ENCODE measurements around the gene RECK. TPM values are rescaled to one million over a fixed set of nuclear protein-coding genes. Genes with fewer than 3 reads are reported as not detected.
"Not testable (repeated sequence)": the region's sequence is repeated elsewhere in the genome, so short reads cannot be mapped to it uniquely, and the experiment has no call there.

Gene RECK
- total RNA-seq, 1 donor from 2014 or later, result 9.8 TPM

DNA sequence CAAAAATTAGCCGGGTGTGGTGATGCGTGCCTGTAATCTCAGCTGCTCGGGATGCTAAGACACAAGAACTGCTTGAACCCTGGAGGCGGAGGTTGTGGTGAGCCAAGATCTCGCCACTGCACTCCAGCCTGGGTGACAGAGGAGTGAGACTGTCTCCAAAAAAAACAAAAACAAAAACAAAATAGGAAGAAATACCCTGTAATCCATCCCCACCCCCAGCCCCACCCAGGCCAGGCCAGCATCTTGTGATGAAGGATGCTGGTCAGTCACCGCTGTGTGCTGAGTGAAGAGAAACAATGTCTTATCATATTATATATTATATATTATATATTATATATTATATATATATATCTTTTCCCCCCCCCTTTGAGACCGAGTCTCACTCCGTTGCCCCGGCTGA, 117.0 kb downstream of the RECK start:
- no peak for DNase-seq (ENCODE audit: low read depth)

DNA sequence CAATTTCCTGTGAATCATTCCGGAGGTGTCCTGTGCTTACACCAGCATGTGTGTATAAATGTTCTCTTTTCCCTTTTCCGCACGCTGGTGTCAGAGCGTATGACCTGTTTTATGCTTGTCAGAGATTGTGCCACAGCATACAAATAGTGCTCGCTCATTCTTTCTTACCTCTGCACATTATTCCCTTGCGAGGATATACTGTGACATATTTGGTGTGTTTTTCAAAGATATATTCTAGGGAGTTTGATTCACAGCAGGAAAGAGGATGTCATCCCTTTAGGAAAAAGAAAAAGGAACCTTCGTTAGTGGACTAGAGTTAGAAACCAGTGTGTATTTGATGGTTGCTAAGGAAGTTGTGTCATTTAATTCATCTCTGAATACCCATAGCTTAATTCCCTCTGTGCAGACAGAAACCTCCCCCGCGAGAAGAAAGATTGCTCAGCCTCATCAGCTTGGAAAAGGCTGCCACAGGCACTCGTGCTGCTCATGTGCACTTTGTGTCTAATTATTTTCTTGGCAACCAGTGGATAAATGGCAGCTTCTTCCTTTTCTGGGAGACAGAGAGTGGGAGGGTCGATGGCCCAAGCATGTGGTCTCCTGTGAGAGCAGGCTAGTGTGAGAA, 117.7 kb downstream of the RECK start:
- DNase-seq (ENCODE audit: low read depth), result peak; percentile 47

DNA sequence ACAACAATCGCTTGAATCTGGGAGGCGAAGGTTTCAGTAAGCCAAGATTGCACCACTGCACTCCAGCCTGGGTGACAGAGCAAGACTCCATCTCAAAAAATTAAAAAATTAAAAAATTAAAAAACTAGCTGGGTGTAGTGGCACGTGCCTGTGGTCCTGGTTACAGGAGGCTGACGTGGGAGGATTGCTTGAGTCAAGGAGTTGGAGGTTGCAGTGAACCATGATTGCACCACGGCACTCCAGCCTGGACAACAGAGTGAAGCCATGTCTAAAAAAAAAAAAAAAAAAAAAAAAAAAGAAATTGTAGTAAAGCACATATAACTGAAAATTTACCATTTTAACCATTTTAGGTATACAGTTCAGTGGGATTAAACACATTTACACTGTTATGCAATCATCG, 119.4 kb downstream of the RECK start:
- no peak for DNase-seq (ENCODE audit: low read depth)

DNA sequence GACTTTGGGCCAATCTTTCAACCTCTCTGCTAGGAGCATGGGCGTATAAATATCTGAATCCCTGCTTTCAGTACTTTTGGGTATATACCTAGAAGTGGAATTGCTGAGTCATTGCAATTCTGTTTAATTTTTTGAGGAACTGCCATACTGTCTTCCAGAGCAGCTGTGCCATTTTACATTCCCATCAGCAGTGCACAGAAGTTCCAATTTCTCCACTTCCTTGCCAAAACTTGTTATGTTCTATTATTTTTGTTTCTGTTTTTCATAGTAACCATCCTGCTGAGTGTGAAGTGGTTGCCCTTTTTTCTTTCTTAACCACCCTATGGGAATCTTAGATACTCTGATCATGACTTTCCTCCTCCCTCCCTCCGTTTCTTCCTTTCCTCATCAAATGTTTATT, 121.4 kb downstream of the RECK start:
- peak; percentile 50 for DNase-seq (ENCODE audit: low read depth)

DNA sequence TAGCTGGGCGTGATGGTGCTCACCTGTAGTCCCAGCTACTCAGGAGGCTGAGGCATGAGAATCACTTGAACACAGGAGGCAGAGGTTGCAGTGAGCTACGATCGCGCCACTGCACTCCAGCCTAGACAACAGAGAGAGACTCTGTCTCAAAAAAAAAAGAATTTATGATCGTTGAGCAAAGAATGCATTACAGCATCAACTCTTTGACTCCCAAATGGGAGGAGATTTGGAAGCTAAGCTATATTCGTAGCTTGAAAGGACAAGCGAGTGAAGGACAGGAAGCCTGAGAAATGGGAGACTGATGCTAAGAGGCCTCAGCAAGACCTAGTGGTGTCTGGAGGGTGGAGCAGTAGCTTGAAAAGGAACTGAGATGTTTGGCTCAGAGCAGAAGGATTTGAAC, 122.2 kb downstream of the RECK start:
- no peak for DNase-seq (ENCODE audit: low read depth)

DNA sequence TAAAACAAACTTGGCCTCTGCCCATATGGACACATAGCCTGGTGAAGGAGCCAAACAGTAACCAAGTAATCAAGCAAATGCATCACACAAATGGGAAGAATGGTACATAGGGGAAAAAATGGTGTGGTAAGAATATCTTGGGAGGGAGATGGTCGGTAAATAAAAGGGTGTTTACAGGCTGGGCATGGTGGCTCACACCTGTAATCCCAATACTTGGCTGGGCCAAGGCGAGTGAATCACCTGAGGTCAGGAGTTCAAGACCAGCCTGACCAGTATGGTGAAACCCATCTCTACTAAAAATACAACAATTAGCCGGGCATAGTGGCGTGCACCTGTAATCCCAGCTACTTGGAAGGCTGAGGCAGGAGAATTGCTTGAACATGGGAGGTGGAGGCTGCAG, 122.8 kb downstream of the RECK start:
- not testable (repeated sequence) for DNase-seq (ENCODE audit: low read depth)

DNA sequence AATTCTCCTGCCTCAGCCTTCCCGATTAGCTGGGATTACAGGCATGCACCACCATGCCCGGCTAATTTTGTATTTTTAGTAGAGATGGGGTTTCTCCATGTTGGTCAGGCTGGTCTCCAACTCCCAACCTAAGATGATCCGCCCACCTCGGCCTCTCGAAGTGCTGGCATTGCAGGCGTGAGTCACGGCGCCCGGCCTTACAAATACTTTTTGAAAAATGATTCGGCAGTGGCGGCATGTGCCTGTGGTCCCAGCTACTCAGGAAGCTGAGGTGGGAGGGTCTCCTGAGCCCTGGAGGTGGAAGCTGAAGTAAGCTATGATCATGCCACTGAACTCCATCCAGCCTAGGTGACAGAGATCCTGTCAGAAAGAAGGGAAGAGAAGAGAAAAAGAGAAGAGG, 123.4 kb downstream of the RECK start:
- not testable (repeated sequence) for DNase-seq (ENCODE audit: low read depth)

DNA sequence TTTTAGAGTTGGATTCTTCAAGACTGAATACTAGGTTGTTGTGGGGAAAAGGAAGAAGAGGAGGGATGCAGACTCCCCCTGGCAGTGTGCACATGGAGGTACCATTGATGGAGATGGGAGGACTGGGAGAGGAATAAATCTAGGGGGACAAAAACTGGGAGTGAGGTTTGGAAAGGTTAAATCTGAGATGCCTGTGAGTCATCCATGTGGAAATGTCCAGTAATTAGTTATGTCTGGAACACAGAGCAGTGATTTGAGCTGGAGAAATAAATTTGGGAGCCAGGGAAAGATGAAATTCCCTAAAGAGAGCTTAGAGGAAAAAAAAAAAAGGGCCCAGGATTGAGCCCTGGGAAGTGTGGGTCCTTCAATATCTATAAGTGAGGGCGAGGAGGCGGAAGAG, 124.5 kb downstream of the RECK start:
- no peak for DNase-seq (ENCODE audit: low read depth)

DNA sequence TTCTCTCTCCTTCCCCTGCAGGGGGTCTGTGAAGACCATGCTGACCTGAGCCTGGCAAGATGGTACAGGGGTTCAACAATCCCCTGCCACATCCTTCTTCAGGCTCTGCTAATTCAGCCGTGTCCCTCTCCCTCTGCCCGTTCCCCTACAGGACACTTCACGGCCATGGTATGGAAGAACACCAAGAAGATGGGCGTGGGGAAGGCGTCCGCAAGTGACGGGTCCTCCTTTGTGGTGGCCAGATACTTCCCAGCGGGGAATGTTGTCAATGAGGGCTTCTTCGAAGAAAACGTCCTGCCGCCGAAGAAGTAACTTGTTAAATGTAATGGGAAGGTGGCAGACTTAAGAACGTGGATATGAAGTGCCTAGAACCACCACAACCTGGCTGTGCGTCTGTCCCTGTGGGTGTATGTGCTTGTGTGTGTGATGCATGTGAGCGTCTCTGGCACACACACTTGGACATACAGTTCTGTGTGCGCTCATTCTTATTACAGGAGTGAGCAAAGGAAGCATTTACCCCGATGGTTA, 125.6 kb downstream of the RECK start:
- DNase-seq (ENCODE audit: low read depth), result no peak

DNA sequence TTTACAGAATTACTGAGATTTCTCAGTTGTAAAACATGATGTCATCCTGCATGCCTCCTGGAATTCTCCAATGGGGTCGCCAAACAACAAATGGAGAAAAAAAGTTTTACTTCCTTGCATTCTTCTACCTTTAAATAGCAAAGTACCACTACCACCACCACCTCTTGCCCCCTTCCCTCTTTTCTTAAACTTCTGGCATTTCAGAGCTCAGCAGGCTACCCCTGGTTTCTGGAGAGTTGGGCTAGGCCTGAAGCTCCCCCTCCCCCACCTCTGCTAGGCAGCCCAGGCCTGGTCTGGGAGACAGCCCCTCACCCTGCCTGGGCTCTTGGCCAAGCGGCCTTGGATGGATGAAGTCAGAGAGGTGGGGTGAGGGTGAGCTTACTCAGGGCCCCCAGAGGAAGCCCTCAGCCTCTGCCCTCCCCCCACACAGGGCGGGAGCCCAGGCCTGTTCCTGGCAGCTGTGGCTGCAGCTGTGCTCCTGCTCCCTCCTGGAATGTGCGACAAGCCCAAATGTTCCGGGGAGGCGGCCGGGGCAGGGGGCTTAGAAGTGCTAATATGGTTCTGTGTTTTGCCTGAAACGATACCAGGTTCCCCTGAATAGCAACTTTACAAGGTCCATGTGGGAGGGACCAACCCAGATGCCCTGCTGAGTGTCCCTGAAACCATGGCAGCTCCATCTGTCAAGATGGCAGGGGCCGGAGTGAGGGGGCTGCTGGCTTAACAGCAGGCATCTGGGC, 126.5 kb downstream of the RECK start:
- peak; percentile 89 for DNase-seq (ENCODE audit: low read depth)

DNA sequence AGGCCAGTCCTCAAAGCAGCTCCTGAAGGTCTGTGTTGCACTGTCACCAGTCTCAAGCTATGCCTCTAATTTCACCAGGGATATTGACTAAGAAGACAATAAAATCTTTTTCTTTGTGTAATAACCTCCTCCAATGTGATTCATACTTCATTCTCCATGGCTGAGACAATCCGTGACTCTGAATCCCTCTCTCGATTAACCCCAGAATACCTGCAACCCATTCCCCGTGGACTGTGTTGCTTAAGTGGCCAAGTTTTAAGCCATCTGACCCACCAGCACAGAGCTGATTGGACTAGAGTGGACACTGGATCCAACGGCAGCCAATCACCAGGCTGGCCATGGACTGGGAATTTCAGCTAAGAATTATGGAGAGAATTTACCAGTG, 127.1 kb downstream of the RECK start:
- DNase-seq (ENCODE audit: low read depth), result peak; percentile 61

DNA sequence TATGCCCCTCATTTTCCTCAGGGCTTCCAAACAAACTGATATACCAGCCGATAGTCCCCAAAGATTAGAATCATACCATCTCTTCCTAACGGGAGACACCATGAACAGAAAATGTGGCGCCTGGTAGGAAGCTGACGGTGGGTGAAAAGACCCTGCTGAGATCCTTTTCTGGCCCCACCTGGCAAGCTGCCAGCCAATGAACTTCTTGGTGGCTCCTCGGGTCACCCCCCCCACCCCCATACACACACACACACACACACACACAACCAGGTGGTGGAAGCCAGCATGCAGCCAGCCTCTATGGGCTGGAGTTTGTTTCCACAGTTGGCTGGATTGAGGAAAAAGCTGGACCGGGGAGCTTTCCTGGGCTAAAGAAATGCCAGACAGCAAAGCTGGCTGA, 127.7 kb downstream of the RECK start:
- DNase-seq (ENCODE audit: low read depth), result no peak

DNA sequence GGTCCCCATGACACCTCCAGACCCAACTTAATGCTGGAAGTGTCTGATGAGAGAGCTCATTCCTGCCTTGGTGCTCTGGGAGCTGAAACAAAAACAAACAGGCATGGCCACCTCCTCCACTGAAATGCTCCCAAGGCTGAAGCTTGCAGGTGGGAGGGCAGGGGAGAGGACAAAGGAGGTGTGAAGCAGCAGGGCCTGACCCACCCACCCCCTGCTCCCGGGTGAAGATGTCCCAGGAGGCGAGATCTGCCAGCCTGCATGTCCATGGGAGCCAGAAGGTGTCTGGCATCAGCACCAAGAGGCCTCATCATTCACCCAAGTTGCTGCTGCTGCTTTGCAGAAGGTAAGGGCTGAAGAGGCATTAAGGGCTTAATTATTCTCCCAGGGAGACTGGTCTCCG, 128.3 kb downstream of the RECK start:
- no peak for DNase-seq (ENCODE audit: low read depth)

DNA sequence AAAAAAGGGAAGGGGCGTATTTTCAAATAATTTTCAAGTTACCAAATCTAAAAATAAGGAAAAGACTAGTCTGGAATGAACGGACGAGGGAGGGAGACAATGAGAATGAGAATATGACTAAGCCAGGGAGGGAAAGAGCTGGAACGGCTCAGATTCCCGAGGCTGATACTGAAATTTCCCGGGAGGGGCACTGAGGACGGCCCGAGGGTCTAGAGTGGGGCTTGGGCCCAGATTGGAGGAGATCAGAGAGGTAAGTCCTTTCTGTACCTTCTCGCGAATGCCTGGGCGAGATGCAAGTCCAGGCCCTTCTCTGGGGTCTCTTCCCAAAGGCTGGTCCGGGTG, 129.1 kb downstream of the RECK start:
- DNase-seq (ENCODE audit: low read depth), result peak; percentile 62

DNA sequence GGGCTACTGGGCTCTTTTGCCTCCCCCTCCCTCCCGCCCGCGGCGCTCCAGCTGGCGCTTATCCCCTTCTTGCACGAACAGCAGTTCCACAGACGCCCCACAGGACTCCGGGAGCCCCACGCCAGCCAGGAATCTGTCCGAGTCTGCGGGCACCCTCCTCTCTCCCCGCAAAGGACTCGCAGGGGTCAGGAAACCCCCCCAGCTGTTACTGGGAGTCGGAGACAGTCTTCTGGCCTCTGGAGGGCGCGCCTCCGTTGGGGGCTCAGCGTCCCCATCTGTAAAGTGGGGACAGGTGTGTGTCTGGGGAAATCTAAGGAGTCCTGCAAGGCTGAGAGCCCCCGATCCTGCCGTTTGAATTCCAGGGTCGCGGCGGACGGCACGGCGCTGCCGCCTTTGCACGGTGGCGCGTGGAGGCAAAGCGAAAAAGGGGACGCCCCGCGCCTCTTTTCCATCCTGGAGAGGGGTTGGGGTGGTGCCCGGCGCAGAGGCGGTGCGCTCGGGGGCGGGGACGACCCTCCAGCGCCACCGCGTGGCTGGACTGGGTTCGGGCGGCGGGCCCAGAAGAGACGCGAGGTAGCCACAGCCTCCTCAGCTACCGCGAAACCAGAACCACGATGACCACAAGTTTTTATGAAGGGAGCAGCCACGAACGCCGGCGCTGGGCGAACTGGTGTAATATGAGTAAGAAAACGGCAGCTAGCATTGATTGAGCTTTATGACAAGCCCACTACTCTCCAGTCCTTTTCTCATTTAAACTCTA, 129.6 kb downstream of the RECK start:
- DNase-seq (ENCODE audit: low read depth), result peak; percentile 87

DNA sequence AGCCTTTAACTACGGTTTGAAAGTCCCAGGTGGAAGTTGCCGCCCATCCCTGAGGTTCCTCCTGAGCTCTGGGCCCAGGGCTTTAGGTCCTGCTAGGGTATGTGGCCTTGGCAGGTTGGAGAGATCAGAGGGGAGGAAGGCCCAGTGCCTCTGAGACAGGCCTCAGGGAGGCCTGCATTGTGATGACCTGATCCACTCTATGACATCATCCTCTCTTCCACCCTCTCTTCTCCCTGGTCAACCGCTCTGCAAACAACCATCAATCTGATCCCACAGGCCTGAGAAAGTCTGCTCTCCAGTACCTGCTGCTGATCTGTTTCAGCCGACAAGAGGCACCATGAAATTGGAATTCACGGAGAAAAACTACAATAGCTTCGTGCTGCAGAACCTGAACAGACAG, 132.5 kb downstream of the RECK start, which contains the start of gene CCIN:
CCIN (plus strand) TSS at position 223 of the 400 bp plus-strand sequence; CDS start at position 338, 115 bp downstream.
- DNase-seq (ENCODE audit: low read depth), result no peak

DNA sequence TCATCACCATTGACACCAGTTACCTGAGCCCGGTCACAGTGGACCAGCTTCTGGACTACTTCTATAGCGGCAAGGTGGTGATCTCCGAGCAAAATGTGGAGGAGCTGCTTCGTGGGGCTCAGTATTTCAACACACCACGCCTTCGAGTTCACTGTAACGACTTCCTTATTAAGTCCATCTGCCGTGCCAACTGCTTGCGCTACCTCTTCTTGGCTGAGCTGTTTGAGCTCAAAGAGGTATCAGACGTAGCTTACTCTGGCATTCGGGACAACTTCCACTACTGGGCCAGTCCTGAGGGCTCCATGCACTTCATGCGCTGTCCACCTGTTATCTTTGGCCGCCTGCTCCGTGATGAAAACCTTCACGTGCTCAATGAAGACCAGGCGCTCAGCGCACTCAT, 133.0 kb downstream of the RECK start:
- DNase-seq (ENCODE audit: low read depth), result no peak

DNA sequence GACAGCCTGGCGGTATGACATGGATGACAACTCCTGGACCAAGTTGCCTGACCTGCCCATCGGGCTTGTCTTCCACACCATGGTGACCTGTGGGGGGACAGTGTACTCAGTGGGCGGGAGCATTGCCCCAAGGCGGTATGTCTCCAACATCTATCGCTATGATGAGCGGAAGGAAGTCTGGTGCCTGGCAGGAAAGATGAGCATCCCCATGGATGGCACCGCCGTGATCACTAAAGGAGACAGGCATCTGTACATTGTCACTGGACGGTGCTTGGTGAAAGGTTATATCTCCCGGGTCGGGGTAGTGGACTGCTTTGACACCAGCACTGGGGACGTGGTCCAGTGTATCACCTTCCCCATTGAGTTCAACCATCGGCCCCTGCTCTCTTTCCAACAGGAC, 133.8 kb downstream of the RECK start:
- no peak for DNase-seq (ENCODE audit: low read depth)

DNA sequence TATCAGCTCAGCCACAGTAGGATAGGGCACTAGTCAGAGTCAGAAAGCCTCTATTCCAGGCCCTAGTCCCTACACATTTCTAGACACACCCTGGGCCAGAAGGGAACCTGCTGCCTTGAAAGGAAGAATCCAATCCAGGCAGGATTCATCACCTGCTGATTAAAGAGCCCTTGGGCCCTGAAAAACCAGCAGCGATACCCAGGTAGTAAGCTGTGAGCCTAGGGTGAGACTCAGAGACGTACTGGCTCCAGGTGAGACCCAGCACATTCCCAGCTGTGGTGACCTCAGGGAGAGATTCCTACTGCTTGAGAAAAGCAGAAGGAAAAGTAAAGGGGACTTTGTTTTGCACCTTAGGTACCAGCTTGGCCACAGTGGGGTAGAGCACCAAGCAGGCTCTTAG, 137.1 kb downstream of the RECK start:
- no peak for DNase-seq (ENCODE audit: low read depth)
